A673 (cell line): Measurements from ENCODE around the gene CHAF1A.

Source experiments
- CTCF ChIP-seq: fragments of 300-800, 200-600 bp; sonication (generic); conservative IDR thresholded peaks from 2 replicates; pipeline ENCODE4 v1.5.1; 2017; ENCODE audit warnings: low read depth, mild to moderate bottlenecking, antibody characterized with exemption, low read length, moderate library complexity, mixed read lengths
- EZH2 ChIP-seq: fragments of 200-600 bp; sonication (generic); IDR thresholded peaks from 2 replicates; pipeline ENCODE4 v1.6.1; 2017; ENCODE audit warnings: borderline replicate concordance, low read depth, mild to moderate bottlenecking, mixed read lengths, antibody characterized with exemption, low read length; ENCODE audit not compliant: poor library complexity, severe bottlenecking

GRCh38 chr19:4365791-4366665 lies 36.4 kb upstream of the CHAF1A start:
- TF ChIP-seq CTCF = no peak
- no peak for TF ChIP-seq EZH2
